A673 (cell line): ENCODE measurements around the gene MAPKAPK3.

ENCODE experiments used
- EZH2 ChIP-seq: fragments of 200-600 bp; sonication (generic); IDR thresholded peaks from 2 replicates; pipeline ENCODE4 v1.6.1; 2017; ENCODE audit warnings: borderline replicate concordance, low read depth, mild to moderate bottlenecking, mixed read lengths, antibody characterized with exemption, low read length; ENCODE audit not compliant: poor library complexity, severe bottlenecking
- TF ChIP-seq, protein P1 (sequence below): fragments of 300-800, 200-600 bp; sonication (generic); conservative IDR thresholded peaks from 2 replicates; pipeline ENCODE4 v1.5.1; 2017; ENCODE audit warnings: low read depth, mild to moderate bottlenecking, antibody characterized with exemption, low read length, moderate library complexity, mixed read lengths

- TF ChIP-seq, protein P1, sequence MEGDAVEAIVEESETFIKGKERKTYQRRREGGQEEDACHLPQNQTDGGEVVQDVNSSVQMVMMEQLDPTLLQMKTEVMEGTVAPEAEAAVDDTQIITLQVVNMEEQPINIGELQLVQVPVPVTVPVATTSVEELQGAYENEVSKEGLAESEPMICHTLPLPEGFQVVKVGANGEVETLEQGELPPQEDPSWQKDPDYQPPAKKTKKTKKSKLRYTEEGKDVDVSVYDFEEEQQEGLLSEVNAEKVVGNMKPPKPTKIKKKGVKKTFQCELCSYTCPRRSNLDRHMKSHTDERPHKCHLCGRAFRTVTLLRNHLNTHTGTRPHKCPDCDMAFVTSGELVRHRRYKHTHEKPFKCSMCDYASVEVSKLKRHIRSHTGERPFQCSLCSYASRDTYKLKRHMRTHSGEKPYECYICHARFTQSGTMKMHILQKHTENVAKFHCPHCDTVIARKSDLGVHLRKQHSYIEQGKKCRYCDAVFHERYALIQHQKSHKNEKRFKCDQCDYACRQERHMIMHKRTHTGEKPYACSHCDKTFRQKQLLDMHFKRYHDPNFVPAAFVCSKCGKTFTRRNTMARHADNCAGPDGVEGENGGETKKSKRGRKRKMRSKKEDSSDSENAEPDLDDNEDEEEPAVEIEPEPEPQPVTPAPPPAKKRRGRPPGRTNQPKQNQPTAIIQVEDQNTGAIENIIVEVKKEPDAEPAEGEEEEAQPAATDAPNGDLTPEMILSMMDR = no peak
- TF ChIP-seq EZH2 = no peak
These were observed 41.5 kb downstream of the MAPKAPK3 start for GRCh38 chr3:50658416-50658815.
